GM18519 (cell line): ENCODE measurements around the gene FHAD1.
"Not testable (repeated sequence)": the region's sequence is repeated elsewhere in the genome, so short reads cannot be mapped to it uniquely, and the experiment has no call there.

Experiments used
- ATAC-seq: cut with Tn5 transposase; IDR thresholded peaks from one replicate; pipeline ENCODE4 v1.9.1; 2021; ENCODE audit warnings: mild to moderate bottlenecking, moderate library complexity; ENCODE audit not compliant: unreplicated experiment, low FRiP score

FHAD1 gene

DNA sequence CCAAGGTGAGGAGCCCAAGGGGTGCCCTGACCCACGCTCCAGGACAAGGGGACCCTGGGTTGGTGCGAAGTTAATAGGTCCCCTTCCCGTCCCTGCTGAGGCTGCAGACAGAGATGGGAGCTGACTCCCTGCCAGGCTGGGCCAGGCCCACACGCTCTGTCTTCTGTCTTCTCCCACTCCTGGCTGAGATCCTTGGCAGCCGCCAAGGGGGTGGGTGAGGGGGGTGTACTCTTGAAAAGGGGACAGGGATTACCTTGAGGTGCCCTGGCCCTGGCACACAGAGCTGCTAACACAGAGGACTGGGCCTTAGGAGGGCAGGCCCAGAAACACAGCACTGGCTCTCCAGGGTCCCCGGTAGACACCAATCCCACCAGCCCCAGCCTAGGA, 180.2 kb downstream of the FHAD1 start:
- no peak for ATAC-seq

DNA sequence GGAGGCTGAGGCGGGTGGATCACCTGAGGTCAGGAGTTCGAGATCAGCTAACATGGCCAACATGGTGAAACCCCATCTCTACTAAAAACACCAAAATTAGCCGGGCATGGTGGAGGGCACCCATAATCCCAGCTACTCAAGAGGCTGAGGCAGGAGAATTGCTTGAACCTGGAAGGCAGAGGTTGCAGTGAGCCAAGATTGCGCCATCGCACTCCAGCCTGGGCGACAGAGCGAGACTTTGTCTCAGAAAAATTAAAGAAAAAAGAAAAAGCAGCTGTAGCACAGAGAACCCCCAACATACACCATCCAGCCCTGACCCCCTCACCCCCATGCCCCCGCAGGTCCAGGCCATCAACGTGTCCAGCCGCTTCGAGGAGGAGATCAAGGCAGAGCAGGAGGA, 181.2 kb downstream of the FHAD1 start:
- ATAC-seq, result not testable (repeated sequence)

DNA sequence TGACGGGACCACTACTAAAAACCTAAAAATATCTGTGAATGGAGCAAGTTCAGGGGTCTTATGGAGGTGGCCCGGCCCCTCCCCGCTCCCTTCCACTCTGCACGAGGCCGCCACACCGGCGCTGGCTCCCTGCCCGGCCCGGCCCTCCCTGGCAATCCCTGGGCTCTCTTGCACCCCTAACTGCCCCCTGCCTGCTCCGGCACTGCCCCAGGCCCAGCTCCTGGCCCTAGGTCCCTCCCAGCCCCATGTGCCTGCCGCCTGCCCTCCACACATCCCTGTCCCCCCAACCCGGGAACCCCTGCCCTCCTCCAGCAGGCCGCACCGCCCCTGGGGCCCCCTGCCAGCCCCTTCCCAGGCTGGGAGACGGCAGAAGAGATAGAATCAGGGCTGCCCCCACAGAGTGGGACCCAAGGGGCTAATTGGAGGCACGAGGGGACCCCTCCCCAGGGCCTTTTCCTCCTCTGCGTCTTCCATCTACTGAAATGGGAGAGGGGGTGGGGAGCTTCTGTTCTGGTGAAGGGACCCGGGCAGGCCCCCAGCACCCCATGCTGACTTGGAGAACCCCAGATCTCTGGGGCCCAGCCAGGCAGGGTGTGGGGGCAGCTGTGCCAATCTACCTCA, 181.9 kb downstream of the FHAD1 start:
- no peak for ATAC-seq

DNA sequence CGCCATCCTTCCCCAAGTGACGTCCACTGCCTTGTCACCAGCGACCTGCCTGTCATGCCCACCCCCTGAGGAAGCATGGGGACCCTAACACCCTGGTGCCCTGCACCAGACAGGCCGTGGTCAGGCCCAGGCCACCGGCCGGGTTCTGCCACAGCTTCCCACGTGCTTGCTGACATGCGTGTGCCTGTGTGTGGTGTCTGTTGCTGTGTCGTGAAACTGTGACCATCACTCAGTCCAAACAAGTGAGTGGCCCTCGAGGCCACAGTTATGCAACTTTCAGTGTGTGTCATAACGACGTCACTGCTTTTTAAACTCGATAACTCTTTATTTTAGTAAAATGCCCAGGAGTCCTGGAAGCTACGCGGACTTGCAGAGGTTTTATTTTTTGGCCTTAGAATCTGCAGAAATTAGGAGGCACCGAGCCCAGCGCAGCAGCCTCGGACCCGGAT, 182.7 kb downstream of the FHAD1 start:
- ATAC-seq, result no peak

DNA sequence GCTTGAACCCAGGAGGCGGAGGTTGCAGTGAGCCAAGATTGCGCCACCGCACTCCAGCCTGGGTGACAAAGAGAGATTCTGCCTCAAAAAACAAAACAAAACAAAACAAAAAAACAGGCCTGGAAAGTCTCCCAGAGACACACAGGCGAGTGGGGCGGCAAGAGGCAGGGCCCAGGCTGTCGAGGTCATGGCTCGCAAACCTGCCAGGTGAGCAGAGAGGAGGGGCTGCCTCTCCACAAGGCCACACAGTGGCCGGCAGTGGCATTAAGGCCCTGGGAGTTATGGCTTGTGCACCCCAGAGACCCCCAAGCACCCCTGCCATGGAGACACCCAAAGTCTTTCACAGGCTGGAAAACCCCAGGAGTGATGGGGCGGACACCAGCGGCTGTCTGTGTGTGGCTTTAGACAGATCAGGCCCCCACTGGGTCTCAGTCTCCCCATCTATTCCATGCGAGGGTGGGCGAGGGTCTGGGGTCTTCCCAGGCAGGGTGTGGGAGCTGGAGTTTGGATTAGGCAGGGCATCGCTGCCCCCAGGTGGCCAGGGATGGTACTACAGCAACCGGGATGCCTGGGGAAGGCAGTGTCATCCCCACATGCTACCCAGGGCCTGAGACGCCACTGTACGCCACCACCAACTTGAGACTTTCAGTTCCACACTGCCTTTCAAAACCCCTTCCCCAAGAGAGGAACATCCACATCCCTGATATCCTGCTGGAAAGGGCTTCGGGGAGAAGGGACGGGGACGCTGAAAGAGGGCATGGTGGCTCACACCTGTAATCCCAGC, 184.0 kb downstream of the FHAD1 start:
- no peak for ATAC-seq

DNA sequence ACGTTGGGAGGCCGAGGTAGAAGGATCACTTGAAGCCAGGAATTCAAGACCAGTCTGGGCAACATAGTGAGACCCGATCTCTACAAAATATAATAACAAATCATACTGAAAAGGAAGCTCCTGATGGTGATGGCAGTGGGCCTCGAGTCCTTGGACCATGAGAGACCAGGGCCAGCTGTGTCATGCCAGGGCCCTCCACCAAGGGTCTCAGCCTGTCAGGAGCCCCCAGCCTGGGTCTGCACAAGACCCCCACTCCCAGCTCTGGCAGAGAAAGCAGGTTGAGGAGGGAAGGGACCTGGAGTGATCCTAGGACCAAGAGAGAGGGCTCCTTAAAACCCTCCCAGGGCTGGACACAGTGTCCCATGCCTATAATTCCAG, 184.5 kb downstream of the FHAD1 start:
- no peak for ATAC-seq

DNA sequence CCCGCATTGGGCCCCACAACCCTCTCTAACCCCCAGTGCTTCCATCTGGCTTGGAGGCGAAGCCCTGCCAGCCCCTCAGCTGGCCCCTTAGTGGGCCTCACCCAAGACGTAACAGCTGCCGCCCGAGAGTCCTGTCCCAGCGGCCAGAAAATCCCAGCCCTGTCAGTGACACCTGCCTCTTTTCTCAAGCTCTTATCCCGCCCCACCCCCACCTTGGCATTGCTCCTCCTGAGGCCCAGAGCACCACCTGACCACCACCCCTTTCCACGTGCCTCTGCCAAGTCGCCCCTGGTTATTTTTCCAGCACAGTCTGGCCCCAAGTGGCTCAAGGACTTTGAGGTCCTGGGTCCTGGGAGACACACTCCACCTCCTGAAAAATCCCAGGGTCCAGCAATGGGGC, 185.3 kb downstream of the FHAD1 start:
- ATAC-seq, result no peak

DNA sequence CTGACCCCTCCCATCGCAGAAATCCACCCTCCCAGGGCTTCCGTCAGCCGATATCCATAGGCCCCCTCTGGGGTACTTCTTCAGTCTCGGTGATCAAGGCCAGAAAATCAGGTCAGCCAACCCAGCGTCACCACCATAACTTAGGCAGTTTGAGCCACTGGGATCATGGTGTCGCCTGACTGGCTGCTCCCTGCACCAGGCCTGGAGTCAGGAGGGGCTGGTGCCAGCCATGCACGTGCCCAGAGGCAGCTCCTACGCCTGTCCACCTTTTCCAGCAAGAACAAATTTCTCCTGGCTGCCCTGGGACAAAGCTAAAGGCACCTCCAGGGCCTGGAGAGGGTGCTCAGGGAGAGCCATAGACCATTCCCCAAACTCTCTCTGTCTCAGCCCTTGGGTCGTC, 186.4 kb downstream of the FHAD1 start:
- ATAC-seq, result no peak

DNA sequence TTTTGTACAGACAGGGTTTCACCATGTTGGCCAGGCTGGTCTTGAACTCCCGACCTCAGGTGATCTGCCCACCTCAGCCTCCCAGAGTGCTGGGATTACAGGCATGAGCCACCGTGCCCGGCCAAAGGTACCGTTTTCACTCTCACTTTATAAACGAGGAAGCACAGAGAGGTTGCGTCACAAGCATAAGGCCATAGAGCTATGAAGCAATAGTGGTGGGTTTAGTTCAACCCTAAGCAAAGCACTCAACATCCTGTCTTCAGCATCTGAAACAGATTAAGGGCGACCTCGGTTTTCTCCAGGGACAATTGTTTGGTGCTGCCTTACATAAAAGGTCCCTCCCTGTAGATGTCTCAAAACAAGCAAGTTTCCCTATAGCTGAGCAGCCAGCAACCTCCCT, 187.7 kb downstream of the FHAD1 start:
- ATAC-seq, result not testable (repeated sequence)

DNA sequence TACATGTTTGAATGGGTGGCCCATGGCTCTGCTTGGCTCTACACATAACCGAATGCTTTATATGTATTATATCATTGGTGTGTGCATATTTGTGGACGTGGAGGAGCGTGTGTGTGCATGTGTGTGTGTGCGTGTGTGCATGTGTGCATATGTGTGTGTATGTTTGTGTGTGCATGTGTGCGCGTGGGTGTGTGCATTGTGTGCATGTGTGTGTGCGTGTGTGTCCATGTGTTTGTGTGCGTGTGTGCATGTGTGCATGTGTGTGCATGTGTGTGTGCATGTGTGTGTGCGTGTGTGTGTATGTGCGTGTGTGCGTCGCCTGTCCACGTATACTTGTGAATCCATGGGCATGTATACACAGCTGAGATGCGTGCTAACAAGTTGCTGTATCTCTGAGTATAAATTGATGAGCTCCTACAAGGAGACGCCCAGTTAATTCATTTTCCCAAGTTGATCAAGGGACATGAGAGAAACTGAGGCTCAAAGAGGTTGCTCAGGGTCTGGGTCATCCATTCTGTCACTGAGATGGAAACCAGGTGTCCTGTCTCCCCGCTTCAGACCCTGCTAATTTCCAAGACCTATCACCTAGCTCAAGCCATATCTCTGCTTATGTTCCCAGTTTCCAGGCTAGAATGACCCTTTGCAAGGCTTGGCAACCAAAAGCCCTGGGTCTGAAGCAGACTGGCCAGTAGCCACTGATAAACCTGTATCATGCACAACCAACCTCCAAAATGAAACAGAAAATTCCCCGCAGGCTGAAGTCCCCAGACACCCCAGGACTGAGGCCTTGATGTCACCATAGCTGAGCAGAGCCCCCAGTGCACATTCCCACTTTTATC, 188.4 kb downstream of the FHAD1 start:
- no peak for ATAC-seq

DNA sequence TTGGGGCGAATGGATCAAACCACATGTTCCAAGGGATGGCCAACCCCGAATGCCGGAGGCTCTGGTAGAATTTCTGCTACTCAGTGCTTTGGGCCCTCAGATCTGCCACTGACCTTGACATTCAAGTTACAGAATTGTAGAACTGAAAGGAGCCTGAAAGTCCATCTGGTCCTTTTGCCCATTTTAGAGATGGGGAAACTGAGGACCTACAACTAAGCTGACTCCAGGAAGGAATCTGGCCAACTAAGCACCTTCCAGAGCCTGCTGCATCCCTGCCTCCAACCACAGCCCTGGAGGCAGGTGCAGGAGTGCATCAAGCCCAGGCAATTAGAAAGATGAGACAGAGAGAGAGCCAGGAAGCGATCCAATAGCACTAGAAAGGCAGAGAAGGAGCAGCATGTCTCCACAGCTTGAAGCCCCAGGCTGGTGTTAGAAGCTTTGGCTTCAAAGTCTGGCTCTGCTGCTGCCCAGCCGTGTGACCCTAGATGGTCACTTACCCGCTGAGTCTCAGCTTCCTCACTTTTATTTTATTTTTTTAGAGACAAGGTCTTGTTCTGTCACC, 189.9 kb downstream of the FHAD1 start:
- ATAC-seq, result no peak

DNA sequence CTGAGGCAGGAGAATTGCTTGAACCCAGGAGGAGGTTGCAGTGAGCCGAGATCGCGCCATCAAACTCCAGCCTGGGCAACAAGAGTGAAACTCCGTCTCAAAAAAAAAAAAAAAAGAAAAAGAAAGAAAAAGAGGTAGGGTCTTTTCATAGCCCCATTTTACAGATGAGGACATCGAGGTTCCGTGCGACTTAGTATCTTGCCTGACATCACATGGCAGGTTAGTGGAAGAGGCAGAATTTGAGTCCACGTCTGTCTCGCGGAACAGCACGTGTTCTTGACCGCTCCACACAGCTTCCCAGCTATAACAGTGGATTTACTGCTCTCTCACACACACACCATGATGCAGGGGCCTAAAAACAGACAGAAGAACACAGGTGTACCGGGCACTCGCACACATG, 192.3 kb downstream of the FHAD1 start:
- no peak for ATAC-seq

DNA sequence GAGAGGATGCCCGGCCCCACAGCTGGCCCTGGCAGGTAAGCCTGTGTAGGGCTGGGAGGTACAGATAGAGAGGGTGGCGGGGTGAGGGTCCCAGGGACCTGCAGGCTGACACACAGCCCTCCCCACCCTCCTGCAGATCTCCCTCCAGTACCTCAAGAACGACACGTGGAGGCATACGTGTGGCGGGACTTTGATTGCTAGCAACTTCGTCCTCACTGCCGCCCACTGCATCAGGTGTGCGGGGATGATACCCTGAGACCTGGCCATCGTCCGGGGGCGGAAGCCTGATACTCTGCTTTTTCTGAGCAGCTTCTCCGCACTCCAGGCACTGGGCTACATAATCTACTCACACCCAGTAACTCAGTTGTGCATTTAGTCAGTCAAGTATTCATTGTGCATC, 193.3 kb downstream of the FHAD1 start:
- no peak for ATAC-seq

DNA sequence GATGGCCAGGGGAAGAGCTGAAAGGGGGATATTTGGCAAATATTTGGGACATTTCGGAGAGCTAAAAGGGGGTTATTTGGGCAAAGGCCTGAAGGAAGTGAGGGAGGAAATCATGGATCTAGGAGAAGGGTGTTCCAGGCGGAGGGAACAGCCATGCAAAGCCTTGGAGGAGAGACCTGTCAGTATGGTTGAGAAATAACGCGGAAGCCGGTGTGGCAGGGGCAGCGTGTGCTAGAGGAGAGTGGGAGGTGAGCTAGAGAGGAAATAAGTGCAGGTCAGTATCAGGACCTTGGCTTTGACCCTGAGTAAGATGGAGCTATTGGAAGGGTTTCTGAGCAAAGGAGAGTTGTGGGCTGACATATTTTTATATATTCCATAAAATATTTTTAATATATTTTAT, 194.2 kb downstream of the FHAD1 start:
- no peak for ATAC-seq

DNA sequence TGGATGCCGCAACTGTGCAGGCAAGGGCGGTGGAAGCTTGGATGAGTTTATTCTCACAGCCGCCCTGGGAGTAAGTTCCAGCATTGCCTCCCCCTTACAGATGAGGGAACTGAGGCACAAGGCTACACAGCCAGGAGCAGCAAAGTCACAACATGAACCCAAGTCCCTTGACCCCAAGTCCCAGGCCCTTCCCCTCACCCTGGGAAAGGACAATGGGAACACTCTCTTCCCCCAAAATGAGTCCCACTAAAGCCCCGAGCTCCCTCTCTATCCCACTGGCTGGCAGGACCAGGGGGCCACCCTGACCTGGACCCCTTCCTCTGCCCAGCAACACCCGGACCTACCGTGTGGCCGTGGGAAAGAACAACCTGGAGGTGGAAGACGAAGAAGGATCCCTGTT, 195.1 kb downstream of the FHAD1 start:
- ATAC-seq, result no peak

DNA sequence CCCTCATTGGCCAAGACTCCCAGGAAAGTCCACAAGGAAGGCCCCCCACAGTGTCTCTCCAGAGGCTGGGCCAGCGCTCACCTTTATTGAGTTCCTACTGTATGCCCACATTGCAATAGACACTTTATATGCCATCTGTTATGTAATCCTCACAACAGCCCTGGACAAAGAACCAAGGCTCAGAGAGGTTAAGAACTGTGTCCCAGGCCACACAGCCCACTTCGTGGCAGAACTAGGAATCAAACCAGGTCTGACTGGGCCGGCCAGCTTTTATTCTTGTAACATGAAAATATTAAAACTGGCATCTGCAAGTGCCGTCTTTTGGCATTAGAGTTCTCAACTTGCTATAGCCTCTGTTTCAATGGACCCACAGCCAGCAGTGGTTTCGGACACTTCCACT, 195.7 kb downstream of the FHAD1 start:
- no peak for ATAC-seq

DNA sequence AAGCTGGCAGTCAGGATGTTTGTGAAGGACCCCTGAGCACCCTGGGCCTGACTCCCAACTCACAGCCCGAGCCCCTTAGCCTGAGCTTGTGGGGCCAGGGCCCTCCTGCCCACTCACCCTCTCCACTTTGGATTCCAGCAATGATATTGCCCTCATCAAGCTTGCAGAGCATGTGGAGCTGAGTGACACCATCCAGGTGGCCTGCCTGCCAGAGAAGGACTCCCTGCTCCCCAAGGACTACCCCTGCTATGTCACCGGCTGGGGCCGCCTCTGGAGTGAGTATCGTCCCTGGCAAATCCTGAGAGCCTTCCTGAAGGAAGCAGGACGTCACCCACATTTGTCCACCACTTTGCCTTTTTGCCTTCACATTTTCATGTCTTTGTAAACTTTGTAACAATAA, 196.3 kb downstream of the FHAD1 start:
- no peak for ATAC-seq

DNA sequence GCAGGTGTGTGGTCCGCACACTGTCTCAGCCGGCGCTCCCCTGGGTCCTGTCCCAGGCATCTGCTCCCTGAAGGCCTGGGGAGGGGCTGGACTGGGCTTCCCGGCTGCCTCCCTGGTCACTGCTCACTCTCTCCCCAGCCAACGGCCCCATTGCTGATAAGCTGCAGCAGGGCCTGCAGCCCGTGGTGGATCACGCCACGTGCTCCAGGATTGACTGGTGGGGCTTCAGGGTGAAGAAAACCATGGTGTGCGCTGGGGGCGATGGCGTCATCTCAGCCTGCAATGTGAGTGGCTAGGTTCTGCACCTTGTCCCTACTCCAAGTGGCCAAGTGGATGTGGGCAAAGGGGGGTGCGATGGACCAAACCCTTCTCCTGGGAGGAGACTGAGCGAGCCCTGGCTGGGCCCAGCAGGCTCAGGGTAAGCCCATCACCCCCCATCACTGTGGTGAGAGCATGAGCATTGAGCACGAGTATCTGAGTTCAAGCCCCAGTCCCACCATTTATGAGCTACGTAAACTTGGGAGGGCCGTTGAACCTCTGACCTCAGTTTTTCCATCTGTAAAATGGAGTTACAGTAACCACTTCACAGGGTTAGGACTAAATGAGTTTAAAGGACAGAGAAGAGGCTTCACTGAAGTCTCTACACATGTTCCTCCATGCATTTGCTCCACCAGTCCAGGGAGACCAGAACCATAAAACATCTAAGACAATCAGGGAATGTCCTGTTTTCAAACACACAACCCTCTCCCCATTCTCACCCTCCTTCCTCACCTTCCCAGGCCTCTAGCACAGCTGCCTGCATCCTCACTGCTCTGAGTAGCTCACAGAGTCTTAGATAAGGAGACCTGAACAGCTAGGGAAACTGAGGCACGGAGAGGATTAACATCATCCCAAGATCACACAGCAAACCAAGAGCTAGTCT, 197.7 kb downstream of the FHAD1 start:
- ATAC-seq, result no peak

DNA sequence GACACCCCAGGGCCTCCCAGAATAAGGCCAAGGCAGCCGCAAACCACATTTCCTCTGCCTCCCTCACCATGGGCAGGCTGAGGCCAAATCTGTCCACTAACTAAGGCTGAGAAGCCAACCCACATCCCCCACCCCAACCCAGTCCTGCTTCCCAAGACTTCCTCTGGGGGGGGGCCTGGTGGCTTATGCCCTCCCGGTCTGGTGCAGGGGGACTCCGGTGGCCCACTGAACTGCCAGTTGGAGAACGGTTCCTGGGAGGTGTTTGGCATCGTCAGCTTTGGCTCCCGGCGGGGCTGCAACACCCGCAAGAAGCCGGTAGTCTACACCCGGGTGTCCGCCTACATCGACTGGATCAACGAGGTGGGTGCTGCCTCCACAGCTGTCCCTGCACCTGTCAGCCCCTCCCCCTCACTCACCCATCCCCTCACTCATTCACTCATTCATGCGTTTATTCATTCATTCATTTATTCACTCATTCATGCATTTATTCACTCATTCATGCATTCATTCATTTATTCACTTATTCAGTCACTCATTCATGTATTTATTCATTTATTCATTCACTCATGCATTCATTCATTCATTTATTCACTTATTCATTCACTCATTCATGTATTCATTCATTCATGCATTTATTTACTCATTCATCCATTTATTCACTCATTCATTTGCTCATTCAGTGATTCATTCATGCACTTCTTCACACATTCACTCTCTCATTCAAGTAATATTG, 198.5 kb downstream of the FHAD1 start:
- no peak for ATAC-seq
